Loucy (cell line): Measurements from ENCODE around the gene TINCR.

Source experiments
- EZH2phosphoT487 ChIP-seq: fragments of 200-600 bp; IDR thresholded peaks from 2 replicates; pipeline ENCODE4 v1.6.1; 2018; ENCODE audit warnings: antibody characterized with exemption, mild to moderate bottlenecking, moderate library complexity, borderline replicate concordance
- TF ChIP-seq, protein P1 (sequence below): fragments of 200-600 bp; sonication (generic); conservative IDR thresholded peaks from 2 replicates; pipeline ENCODE4 v1.5.1; 2014; ENCODE audit warnings: mild to moderate bottlenecking, antibody characterized with exemption, low read length

DNA sequence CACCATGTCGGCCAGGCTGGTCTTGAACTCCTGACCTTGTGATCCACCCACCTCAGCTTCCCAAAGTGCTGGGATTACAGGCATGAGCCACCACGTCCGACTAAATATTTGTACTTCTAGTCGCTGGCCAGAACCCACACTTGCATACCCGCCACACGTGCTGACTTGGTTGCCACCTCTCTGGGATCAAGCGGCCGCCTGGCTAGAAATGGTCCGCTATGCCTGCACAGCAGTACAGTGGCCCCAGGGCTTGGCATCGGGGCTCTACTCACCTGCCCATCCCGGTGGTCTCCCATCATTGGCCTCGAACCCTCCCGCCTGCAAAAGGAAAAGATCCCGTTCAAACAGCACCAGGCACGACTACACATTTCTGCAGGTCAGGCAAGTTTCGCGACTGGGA lies 23.7 kb upstream of the TINCR start:
- TF ChIP-seq, protein P1, sequence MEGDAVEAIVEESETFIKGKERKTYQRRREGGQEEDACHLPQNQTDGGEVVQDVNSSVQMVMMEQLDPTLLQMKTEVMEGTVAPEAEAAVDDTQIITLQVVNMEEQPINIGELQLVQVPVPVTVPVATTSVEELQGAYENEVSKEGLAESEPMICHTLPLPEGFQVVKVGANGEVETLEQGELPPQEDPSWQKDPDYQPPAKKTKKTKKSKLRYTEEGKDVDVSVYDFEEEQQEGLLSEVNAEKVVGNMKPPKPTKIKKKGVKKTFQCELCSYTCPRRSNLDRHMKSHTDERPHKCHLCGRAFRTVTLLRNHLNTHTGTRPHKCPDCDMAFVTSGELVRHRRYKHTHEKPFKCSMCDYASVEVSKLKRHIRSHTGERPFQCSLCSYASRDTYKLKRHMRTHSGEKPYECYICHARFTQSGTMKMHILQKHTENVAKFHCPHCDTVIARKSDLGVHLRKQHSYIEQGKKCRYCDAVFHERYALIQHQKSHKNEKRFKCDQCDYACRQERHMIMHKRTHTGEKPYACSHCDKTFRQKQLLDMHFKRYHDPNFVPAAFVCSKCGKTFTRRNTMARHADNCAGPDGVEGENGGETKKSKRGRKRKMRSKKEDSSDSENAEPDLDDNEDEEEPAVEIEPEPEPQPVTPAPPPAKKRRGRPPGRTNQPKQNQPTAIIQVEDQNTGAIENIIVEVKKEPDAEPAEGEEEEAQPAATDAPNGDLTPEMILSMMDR: no peak
- no peak for TF ChIP-seq EZH2phosphoT487
